Spleen (tissue), 11 donors: ENCODE data around the gene FTL. TPM values are rescaled to one million over a fixed set of nuclear protein-coding genes. Genes with fewer than 3 reads are reported as not detected.
A peak's percentile ranks its signal among the peaks of the same experiment; 100 is the strongest.

ENCODE experiments used
- DNase-seq: peaks from one replicate; pipeline ENCODE4 v3.0.0-alpha.2; 2020
- H3K27ac ChIP-seq, 8 donors: fragments of 200-600 bp; sonication (generic) in 7 of 8; 1 replicate in 4 of 8; 2 replicates in 4 of 8; pipeline versions ENCODE4 v1.5.0 to v1.8.0; 2016 to 2021; ENCODE audit warnings: inconsistent platforms in 4 of 8, mild to moderate bottlenecking in 4 of 8, moderate library complexity in 1 of 8
- H3K27me3 ChIP-seq, 7 donors: fragments of 200-600 bp; sonication (generic) in 6 of 7; replicated peaks in 1 of 7; 1 replicate in 4 of 7; 2 replicates in 3 of 7; pipeline versions ENCODE4 v1.5.0 to v1.8.0; 2016 to 2021; ENCODE audit warnings: inconsistent platforms in 3 of 7, mild to moderate bottlenecking in 1 of 7
- H3K36me3 ChIP-seq, 6 donors: fragments of 200-600 bp; sonication (generic) in 5 of 6; 1 replicate in 4 of 6; 2 replicates in 2 of 6; pipeline versions ENCODE4 v1.5.0 to v1.8.0; 2016 to 2021; ENCODE audit warnings: inconsistent platforms in 2 of 6
- H3K4me1 ChIP-seq, 6 donors: fragments of 200-600 bp; sonication (generic) in 5 of 6; 1 replicate in 3 of 6; 2 replicates in 3 of 6; pipeline versions ENCODE4 v1.5.0 to v1.8.0; 2016 to 2021; ENCODE audit warnings: inconsistent platforms in 3 of 6
- H3K4me3 ChIP-seq, 8 donors: fragments of 200-600 bp; sonication (generic) in 7 of 8; 1 replicate in 4 of 8; 2 replicates in 4 of 8; pipeline versions ENCODE4 v1.5.0 to v1.8.0; 2016 to 2021; ENCODE audit warnings: inconsistent platforms in 4 of 8, mild to moderate bottlenecking in 4 of 8, moderate library complexity in 2 of 8
- H3K9me3 ChIP-seq, 8 donors: fragments of 200-600 bp; sonication (generic) in 7 of 8; 1 replicate in 4 of 8; 2 replicates in 4 of 8; pipeline versions ENCODE4 v1.5.0 to v1.8.0; 2016 to 2021; ENCODE audit warnings: inconsistent platforms in 4 of 8
- CTCF ChIP-seq, 11 experiments: fragments of 200-600 bp in 7 of 11; fragments of 450-650 bp in 4 of 11; sonication (generic) in 4 of 11; IDR thresholded peaks in 8 of 11; conservative IDR thresholded peaks in 3 of 11; 1 replicate in 7 of 11; 2 replicates in 4 of 11; pipeline versions ENCODE4 v1.4.0 to v1.8.0; 2016 to 2021; ENCODE audit warnings: antibody characterized with exemption in 11 of 11, inconsistent platforms in 4 of 11, mild to moderate bottlenecking in 1 of 11
- POLR2A ChIP-seq, 3 donors: fragments of 450-650 bp; IDR thresholded peaks; one replicate each; pipeline ENCODE4 v1.5.1; 2017; ENCODE audit warnings: antibody characterized with exemption in 3 of 3, mild to moderate bottlenecking in 1 of 3
- POLR2AphosphoS5 ChIP-seq, 3 donors: sonication (generic); formaldehyde crosslinking; IDR thresholded peaks; one replicate each; pipeline ENCODE4 v1.5.1; 2017; ENCODE audit warnings: antibody characterized with exemption in 3 of 3
- WGBS, 5 donors: extraction: QIAGEN DNeasy Blood & Tissue Kit in 3 of 5; methylation state at CpG; one replicate each; pipeline versions ENCODE4 v1.1.5 to v1.1.7; 2013 to 2018; 5-methylcytosine and 5-hydroxymethylcytosine counted together
- intact Hi-C: fragments of 100-400 bp; cut with DNase I; formaldehyde crosslinking; loops from one replicate; pipeline ENCODE4 v1.15.0; 2023; ENCODE audit warnings: low total_unique reads
- polyA plus RNA-seq, 3 donors: library from polyadenylated mRNA; stranded (reverse); fragments of 200-250 nt; gene quantifications; one replicate each; pipeline ENCODE4 v1.2.1, GENCODE V29; 2013
- total RNA-seq, 7 donors: library from RNA; depleted of rRNA in 3 of 7; stranded (reverse); fragments of >200 nt in 3 of 7; fragmentation: NEBNext Ultra II Directional in 4 of 7; extraction: Animal tissue kit (Norgen Biotek cat#: 25700) in 4 of 7; gene quantifications; one replicate each; pipeline versions ENCODE4 v1.1.0 to v1.2.1, GENCODE V29; 2016 to 2021
- donor health status: healthy with polysubstance abuse.
- donor health status: DM: no; HTN: no; CAD: no; lungs with moderate emphysema.
- donor health status: DM: no; HTN: no; CAD: no.
- donor health status: Bipolar disorder and iron deficiency.
- donor health status: healthy.
- donor health status: DM: no; HTN: no; CAD: no.
- donor health status: DM: yes; HTN: yes; CAD: no.

Gene FTL
- total and polyA plus RNA-seq, 10 donors: 4,960 to 14,078 (median 7,397) TPM

GRCh38 chr19:48988860-48989259 lies 23.8 kb downstream of the FTL start:
- Histone ChIP-seq H3K9me3 (no peaks in the 10 kb centered on the region), H3K4me3 (no peak overlapping the region), H3K4me1 (peaks cover 6 to 34% (median 19%) of the 10 kb centered on the region in 6 donors), H3K27me3 (no peaks in the 10 kb centered on the region), H3K36me3 (peaks cover 0 to 74% (median 26%) of the 10 kb centered on the region in 6 donors), H3K27ac (no peak overlapping the region)
- WGBS, 5 donors: 87 to 96% (median 92%) methylated on average over 9 of the region's 9 CpGs
- DNase-seq: no peak
- intact Hi-C loops: no loop called here
- TF ChIP-seq POLR2AphosphoS5 (IDR thresholded peaks at IDR 0.05) (no peak), POLR2A (IDR thresholded peaks at IDR 0.05) (no peak), CTCF (IDR thresholded peaks at IDR 0.05 in 8 of 11, conservative IDR thresholded peaks at IDR 0.05 in 3 of 11) (no peak)

GRCh38 chr19:48989701-48990291 lies 24.7 kb downstream of the FTL start:
- intact Hi-C loops: no loop called here

GRCh38 chr19:48990400-48990799 lies 25.3 kb downstream of the FTL start:
- WGBS, 5 donors: 73 to 92% (median 76%) methylated on average over 4 of the region's 4 CpGs
- intact Hi-C loops: no loop called here
- H3K36me3 ChIP-seq: peaks cover 0 to 59% (median 13%) of the 10 kb centered on the region in 6 donors
- DNase-seq: no peak
- no peak overlapping the region for H3K27ac ChIP-seq
- H3K27me3 ChIP-seq: no peaks in the 10 kb centered on the region
- no peak overlapping the region for H3K4me3 ChIP-seq
- peaks cover 14 to 49% (median 34%) of the 10 kb centered on the region in 6 donors for H3K4me1 ChIP-seq
- H3K9me3 ChIP-seq: no peaks in the 10 kb centered on the region
- TF ChIP-seq POLR2AphosphoS5 (IDR thresholded peaks at IDR 0.05) (no peak), CTCF (IDR thresholded peaks at IDR 0.05 in 8 of 11, conservative IDR thresholded peaks at IDR 0.05 in 3 of 11) (no peak), POLR2A (IDR thresholded peaks at IDR 0.05) (no peak)

More at GRCh38 chr19:48989701-48990291, 24.7 kb downstream of the FTL start:
- H3K36me3 ChIP-seq: peaks cover 0 to 65% (median 19%) of the 10 kb centered on the region in 6 donors
- DNase-seq: no peak
- no peaks in the 10 kb centered on the region for H3K9me3 ChIP-seq
- no peaks in the 10 kb centered on the region for H3K27me3 ChIP-seq
- TF ChIP-seq POLR2A (IDR thresholded peaks at IDR 0.05) (no peak), POLR2AphosphoS5 (IDR thresholded peaks at IDR 0.05) (no peak), CTCF (IDR thresholded peaks at IDR 0.05 in 8 of 11, conservative IDR thresholded peaks at IDR 0.05 in 3 of 11) (no peak)
- H3K4me1 ChIP-seq: peaks cover 13 to 43% (median 28%) of the 10 kb centered on the region in 6 donors
- no peak overlapping the region for H3K4me3 ChIP-seq
- H3K27ac ChIP-seq: no peak overlapping the region
- 86 to 93% (median 88%) methylated on average over 15 to 17 of the region's 17 CpGs for WGBS, 5 donors

GRCh38 chr19:48991011-48991609 lies 26.0 kb downstream of the FTL start:
- Histone ChIP-seq H3K4me1 (peaks cover 14 to 56% (median 37%) of the 10 kb centered on the region in 6 donors), H3K27ac (peak overlapping the region in 2 of 8 donors; percentile 91 to 97), H3K9me3 (no peaks in the 10 kb centered on the region), H3K36me3 (peaks cover 0 to 52% (median 8%) of the 10 kb centered on the region in 6 donors), H3K4me3 (peak overlapping the region in 1 of 8 donors; percentile 90), H3K27me3 (no peaks in the 10 kb centered on the region)
- intact Hi-C loops: no loop called here
- 86 to 97% (median 93%) methylated on average over 20 to 22 of the region's 22 CpGs for WGBS, 5 donors
- TF ChIP-seq POLR2AphosphoS5 (IDR thresholded peaks at IDR 0.05): no peak
- no peak for TF ChIP-seq CTCF (IDR thresholded peaks at IDR 0.05 in 8 of 11, conservative IDR thresholded peaks at IDR 0.05 in 3 of 11)
- no peak for TF ChIP-seq POLR2A (IDR thresholded peaks at IDR 0.05)
- no peak for DNase-seq
